ENCODE results near the gene ITGB5. TPM values are rescaled to one million over a fixed set of nuclear protein-coding genes. Genes with fewer than 3 reads are reported as not detected.

ITGB5 gene
- total RNA-seq, 1 experiment from 2014 or later = 146 TPM

DNA sequence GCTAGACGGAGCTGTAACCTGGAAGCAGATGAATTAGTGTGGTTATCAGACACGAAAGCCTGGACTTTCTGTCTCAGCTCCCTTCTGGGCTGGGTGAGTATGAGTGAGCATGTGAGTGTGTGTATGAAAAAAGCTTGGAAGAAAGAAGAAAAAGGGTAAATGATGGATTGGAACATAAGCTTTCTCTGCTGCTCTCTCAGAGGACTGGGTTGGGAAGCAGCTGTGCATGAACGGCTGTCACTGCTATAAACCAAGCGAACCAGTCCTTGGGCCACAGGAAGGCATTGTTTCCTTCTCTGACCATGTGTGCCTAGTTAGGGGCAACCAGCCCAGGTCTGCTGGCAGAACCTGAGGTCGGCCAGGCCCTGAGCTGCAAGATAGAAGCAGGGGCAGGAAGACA, 119.9 kb downstream of the ITGB5 start:
- Histone ChIP-seq H4K20me1 (ENCODE audit: control insufficient read depth, insufficient read depth, insufficient read length) (no peaks in the 10 kb centered on the region), H2BK5ac (ENCODE audit: insufficient read length, low read length) (no peak overlapping the region), H3K27ac (ENCODE audit: insufficient read length, low read depth, low read length) (no peak overlapping the region), H3K27me3 (ENCODE audit: insufficient read depth, low read length) (no peaks in the 10 kb centered on the region), H3K14ac (ENCODE audit: insufficient read depth, low read length) (no peak overlapping the region), H2AFZ (ENCODE audit: low read length) (no peak overlapping the region), H3T11ph (ENCODE audit: low read length) (no peak overlapping the region), H3K4me2 (ENCODE audit: insufficient read depth, insufficient read length, low read length) (no peak overlapping the region), H2BK120ac (ENCODE audit: low read depth, low read length, poor library complexity, severe bottlenecking) (no peak overlapping the region), H3K4me1 (ENCODE audit: insufficient read depth, low read length) (no peaks in the 10 kb centered on the region), H2BK15ac (ENCODE audit: low read depth, low read length) (no peak overlapping the region), H3K9me3 (ENCODE audit: control insufficient read depth, low read depth, low read length) (no peaks in the 10 kb centered on the region), H4K5ac (ENCODE audit: insufficient read length, low read depth, low read length) (no peak overlapping the region), H3K18ac (ENCODE audit: insufficient read length, low read depth, low read length) (no peak overlapping the region), H3K56ac (ENCODE audit: insufficient read length, low read depth, low read length) (no peak overlapping the region), H3K23ac (ENCODE audit: insufficient read length, low read depth, low read length) (no peak overlapping the region), H3K9ac (ENCODE audit: extremely low read depth, insufficient read length, low read length) (no peak overlapping the region), H2BK12ac (ENCODE audit: insufficient read length, low read depth, low read length) (no peak overlapping the region), H2BK20ac (ENCODE audit: low read depth, low read length, poor library complexity, severe bottlenecking) (no peak overlapping the region), H3K23me2 (ENCODE audit: insufficient read length, low read depth, low read length, poor library complexity, severe bottlenecking) (no peaks in the 10 kb centered on the region), H3K79me2 (ENCODE audit: insufficient read depth, low read length) (no peaks in the 10 kb centered on the region), H4K91ac (ENCODE audit: insufficient read length, low read depth, low read length) (no peak overlapping the region), H4K8ac (replicated peaks; ENCODE audit: insufficient read length, low read depth, low read length) (no peak overlapping the region), H3K4ac (ENCODE audit: low read depth, low read length) (no peak overlapping the region), H2AK5ac (ENCODE audit: insufficient read length, low read length) (no peak overlapping the region), H3K79me1 (ENCODE audit: insufficient read depth, low read depth, low read length, poor library complexity, severe bottlenecking) (no peaks in the 10 kb centered on the region)
- H3K4me3 Mint-ChIP-seq = no peak overlapping the region
- DNase-seq = no peak
- no peaks in the 10 kb centered on the region for H3K9me3 Mint-ChIP-seq
- WGBS (ENCODE audit: extremely low coverage, insufficient read length, low lambda C conversion rate) = no CpG with 5 or more reads among the region's 5 CpGs
- H3K27ac Mint-ChIP-seq = 0 out of 7 replicates have a peak overlapping the region, but pooled peaks of 1 of the 3 experiments have one; percentile 6
- TF ChIP-seq, protein P1, sequence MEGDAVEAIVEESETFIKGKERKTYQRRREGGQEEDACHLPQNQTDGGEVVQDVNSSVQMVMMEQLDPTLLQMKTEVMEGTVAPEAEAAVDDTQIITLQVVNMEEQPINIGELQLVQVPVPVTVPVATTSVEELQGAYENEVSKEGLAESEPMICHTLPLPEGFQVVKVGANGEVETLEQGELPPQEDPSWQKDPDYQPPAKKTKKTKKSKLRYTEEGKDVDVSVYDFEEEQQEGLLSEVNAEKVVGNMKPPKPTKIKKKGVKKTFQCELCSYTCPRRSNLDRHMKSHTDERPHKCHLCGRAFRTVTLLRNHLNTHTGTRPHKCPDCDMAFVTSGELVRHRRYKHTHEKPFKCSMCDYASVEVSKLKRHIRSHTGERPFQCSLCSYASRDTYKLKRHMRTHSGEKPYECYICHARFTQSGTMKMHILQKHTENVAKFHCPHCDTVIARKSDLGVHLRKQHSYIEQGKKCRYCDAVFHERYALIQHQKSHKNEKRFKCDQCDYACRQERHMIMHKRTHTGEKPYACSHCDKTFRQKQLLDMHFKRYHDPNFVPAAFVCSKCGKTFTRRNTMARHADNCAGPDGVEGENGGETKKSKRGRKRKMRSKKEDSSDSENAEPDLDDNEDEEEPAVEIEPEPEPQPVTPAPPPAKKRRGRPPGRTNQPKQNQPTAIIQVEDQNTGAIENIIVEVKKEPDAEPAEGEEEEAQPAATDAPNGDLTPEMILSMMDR (conservative IDR thresholded peaks at IDR 0.05) = no peak
- no peaks in the 10 kb centered on the region for H3K27me3 Mint-ChIP-seq (ENCODE audit: low read depth)
- H3K4me1 Mint-ChIP-seq = peaks cover 5 to 10% of the 10 kb centered on the region in 2 experiments
- peaks cover 41 to 95% (median 60%) of the 10 kb centered on the region in 3 experiments for H3K36me3 Mint-ChIP-seq (ENCODE audit: insufficient read depth in 1 of 3, low read depth in 3 of 3)
